Activated T-cell treated with anti-CD3 and anti-CD28 coated beads for 4 hours (primary cell): Measurements from ENCODE around the gene TTC7B.

Experiments used
- DNase-seq: peaks from one replicate; pipeline ENCODE4 v3.0.0-alpha.2; 2020

TTC7B gene

DNA sequence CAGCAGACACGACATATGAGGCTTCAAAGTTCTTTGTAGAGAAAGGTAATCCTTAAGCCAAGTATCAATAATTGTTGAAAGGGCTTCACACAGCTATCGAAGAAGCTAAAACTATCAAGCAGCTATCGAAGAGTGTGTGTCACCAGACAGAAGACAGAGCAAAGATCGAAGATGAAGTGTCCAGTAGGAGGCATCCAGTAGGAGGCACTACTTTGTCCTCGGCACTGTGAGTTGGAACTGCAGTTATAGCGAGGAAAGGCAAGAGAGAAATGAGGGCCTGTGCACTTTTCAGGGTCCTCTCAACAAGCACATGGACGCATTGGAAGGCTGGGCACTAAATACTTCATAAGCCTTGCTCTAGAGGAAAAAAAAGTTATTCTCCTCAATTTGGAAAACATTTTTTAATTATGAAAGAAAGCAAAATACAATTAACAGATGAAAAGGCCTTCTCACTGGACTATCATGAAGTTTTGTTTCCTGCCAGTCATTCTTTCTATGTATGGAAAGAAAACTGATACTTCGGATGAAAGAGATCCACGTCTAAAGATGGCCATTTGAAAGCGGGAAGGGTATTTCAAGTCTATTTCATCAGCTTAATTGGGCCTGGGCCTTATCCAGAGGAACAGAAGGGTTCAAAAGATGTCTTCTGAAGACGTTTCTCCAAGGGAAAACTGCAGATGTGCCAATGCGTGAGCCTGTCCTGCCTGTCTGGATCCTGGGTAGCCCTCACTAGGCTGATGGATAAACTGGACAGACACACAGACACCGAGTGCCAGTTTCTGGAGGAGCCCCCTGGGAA lies 244.9 kb downstream of the TTC7B start:
- DNase-seq: no peak

DNA sequence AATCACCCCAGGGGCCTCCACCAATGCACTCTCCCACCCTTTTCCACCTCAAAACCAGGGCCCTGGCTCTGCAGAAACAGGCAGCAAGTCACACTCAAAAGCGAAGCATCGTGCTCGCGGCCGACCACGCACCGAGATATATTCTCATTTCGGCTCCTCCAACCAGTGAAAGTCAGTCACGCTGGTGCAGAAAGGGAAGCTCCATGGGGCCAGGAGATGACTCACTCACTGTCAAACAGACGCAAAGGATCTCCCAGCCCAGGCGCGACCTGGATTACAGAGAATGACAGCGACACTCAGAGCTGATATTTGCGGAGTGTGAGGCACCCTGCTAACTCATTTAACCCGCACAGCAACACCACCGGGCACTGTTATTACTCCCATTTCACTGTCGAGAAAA lies 245.8 kb downstream of the TTC7B start:
- no peak for DNase-seq

- no peak for DNase-seq
Measured at GRCh38 chr14:90569606-90570387, 246.4 kb downstream of the TTC7B start.

GRCh38 chr14:90569201-90569600 lies 247.0 kb downstream of the TTC7B start:
- DNase-seq: no peak

DNA sequence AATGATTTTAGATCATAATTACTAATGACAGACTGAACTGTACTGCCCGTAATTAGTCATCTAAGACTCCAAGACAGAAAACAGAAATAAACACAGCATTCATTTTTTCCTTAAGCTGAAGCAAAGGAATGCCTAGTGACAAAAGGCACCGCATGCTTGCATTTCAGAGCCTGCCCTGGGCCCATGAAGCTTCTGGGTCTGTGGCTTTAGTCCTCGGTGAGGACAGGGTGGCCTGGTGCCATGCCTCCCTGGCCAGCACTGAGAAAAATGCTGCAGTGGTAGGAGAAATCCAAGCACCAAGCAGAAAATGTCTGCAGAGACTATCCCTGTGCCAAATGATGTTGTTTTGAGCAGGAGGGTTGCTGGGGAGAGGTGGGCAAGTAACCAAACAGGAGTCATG lies 247.8 kb downstream of the TTC7B start:
- DNase-seq: no peak

DNA sequence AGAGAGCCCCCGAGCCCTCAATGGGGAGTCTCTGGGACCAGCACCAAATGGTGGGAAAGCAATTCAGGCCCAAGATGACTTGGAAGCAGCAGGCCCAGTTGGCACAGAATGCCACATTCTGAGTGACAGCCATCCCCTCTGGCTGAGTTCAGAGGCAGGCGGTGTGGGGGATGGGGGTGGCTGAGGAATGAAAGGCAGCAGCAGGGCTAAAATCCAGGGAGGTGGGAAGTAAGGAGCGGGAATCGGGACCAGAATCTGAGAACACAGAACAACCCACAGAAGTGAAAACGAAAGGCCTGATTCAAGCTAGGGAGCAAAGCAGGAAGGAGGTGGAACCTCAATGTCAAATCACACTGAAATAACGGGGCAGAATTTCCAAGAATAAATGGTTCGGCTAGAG lies 248.2 kb downstream of the TTC7B start:
- DNase-seq: no peak

GRCh38 chr14:90567191-90567590 lies 249.0 kb downstream of the TTC7B start:
- no peak for DNase-seq

DNA sequence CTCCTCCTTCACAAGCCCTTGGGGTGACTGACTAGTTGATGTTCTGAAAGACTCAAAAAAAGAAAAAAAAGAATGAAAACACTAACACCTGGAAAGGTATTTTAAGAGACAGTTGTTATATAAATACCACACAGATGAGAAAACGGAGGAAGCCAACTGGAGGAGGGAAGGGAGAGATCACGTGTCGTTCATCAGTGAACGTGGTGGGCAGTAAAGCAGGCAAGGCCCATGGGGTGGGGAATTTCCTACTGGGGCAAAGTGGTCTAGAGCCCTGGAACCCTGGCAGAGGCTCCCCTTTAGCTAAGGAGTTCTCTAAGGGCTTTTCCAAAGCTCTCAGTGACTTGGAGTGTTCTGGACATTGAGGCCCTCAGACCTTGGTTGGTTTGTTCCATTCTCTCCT lies 249.7 kb downstream of the TTC7B start:
- no peak for DNase-seq

GRCh38 chr14:90564496-90564895 lies 251.7 kb downstream of the TTC7B start:
- DNase-seq: no peak

GRCh38 chr14:90562652-90563051 lies 253.6 kb downstream of the TTC7B start:
- DNase-seq: no peak

- DNase-seq: no peak
Measured at GRCh38 chr14:90561920-90562319, 254.3 kb downstream of the TTC7B start.

GRCh38 chr14:90560991-90561390 lies 255.2 kb downstream of the TTC7B start:
- DNase-seq: no peak

DNA sequence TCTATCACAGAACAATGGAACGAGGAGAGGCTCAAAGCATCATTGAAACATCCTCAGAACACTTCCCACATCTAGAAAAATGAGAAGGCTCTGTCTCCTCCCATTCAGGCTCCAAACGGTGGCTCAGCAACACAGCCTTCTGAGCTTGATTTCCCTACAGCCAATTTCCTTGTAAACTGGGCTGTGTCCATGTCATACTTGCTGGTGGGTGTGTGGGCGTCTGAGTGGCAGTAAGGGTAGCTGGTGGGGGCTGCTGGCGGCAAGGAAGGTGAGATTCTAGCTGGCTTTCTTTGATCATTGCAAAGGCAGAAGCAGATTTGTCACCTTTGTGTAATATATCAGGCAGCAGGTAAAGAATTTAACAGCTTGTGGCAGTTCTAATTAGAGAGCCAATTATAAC lies 255.7 kb downstream of the TTC7B start:
- DNase-seq: no peak

DNA sequence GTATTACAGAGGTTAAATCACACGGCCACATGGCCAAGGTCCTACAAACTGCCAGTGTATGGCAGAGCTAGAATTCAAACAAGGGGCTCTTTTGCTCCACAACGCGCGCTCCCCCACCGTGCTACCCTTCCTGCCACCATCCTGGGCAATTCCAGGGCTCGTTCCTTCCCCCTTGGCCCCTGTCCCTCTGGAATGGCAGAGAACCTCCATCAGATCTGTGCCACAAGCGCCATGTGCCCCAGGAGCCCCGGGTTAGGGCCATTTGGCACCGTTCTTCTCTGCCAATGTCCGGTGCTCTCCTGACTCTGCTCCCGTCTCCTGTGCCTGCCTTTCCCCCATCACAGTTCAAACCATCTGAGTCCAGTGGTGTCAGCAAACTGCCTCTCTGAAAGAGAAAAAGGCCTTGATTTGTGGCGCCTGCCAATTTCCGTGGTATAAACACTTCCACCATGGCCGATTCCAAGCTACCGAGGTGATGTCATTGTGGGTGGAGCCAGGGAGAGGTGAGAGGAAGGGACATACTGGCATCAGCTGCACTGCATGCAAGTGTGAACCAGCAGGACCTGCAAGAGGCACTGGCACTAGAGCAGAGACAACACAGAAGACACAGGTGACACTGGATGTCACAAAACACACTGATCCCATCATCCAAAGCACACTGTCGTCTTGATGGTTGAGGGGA lies 256.3 kb downstream of the TTC7B start:
- DNase-seq: no peak

DNA sequence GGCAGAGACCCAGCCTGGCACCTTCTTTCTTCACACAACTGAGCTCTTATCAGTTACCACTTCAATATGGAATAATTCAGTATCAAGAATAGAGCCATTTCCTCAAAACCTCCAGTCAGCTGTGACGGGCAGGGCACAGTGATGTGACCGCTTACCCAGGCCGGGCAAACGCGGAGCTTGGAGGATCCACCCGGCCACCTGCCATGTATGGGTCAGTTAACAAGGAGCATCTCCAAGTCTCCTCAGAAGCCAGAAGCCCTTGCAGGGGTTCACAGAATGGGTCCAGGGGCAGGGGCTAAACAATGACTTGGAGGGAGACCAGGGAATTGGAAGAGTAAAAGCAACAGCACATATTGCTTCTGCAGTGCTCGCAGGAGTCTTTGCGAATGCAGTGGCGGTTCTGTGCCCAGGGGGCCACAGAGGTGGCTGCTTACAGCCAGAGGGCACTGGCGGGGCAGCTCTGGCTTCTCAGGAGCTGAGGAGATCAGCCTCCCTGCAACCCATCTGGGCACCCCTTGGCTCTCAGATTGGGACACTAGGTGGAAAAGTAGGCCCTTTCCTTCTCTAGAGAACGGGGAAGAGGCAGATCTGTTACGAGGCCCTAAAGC lies 257.1 kb downstream of the TTC7B start:
- no peak for DNase-seq

- DNase-seq: no peak
Measured at GRCh38 chr14:90558041-90558982, 257.9 kb downstream of the TTC7B start.

DNA sequence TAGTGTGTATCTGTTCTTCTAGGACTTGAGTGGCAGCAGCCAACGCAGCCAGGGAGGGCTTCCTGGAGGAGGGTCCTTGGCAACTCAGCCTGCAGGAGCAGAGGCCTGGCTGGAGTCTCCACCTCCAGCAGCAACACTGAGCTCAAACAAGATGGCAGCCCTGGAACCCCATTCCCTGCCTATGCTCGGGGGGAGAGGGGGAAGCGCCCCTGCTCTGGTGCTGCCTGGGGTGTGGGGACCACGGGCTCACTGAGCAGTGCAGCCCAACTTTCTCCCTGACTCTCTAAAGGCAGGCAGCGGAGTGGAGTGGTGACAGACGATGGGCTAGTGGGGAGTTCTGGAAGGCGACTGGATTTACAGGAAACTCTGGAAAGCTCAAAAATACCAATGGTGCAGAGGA lies 258.7 kb downstream of the TTC7B start:
- DNase-seq: no peak

- DNase-seq: no peak
Measured at GRCh38 chr14:90556666-90557450, 259.4 kb downstream of the TTC7B start.

DNA sequence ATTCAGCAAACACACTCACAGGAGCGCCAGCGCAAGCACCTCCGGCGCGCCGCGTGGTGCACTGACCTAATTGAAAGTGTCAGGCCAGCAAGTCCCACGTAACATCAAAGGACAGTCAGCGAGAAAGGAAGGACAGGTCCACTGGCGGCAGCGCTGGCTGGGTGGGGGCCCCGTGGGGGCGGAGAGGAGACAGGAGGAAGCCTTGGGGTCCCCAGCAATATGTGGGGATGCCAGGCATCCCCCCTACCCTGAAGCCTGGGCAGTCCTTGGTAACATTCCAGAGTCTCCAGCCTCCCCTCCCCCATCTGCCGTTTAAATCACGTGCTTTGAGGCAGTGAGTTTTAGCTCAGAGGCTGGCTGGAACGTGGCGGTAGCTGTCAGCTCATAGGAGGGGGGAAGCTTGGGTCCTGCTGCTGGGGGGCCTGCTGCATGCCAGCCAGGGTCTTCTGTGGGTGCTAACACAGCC lies 260.2 kb downstream of the TTC7B start:
- DNase-seq: no peak

DNA sequence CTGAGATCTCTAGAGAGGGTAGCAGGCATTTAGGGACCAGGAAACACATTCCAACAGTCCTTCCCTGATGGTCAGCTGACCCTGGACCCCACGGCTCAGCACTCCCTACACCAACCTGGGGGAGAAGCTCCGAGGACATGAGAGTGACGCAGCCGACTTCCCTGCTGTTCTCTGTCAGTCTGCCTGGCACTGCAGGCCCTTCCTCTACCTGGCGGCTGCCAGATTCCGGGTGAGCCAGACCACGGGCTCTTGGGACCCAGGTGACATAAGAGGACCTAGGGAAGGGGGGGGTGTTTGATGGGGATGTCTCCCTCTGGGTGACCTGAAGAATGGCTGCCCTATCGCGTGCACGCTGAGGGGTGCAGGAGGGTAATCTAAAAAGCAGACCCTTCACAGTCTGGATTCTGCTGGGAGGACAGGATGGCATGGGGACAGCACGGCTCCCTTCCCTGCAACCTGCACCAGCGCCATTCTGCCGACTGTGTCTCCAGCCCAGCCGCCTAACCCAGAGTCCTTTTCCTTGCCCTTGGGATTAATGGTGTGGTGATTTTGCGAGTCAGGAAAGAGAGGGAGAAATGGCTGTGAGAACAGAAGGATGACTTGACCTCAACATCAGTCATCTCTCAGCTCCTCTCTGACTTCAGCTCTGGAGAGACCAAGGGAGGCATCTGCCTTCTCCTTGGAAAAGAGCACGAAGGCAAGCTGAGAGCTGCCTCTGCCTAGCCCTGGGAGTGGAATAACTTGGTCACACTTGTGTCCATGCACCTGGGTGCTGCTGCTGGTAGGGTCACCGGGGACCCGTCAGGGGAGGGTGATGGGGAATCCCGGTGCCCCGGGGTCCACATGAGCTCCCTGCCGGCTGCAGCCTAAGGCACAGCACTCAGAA lies 260.9 kb downstream of the TTC7B start:
- DNase-seq: no peak
